ENCODE measurements around the gene CRIP3.

Gene CRIP3

GRCh38 chr6:43277306-43277642, 31.4 kb downstream of the CRIP3 start:
- in situ Hi-C loops (cut with MboI; ENCODE audit: low pct_unique_long_range_greater_than_20kb, low sequenced_read_pairs), result no loop called here

GRCh38 chr6:43276577-43277305, 31.9 kb downstream of the CRIP3 start:
- in situ Hi-C loops (cut with MboI; ENCODE audit: low pct_unique_long_range_greater_than_20kb, low sequenced_read_pairs), result no loop called here
- DNase-seq, result no peak

More at GRCh38 chr6:43277306-43277642, 31.4 kb downstream of the CRIP3 start:
- no peak for DNase-seq

- no peak for DNase-seq
- in situ Hi-C loops (cut with MboI; ENCODE audit: low pct_unique_long_range_greater_than_20kb, low sequenced_read_pairs), result no loop called here
These were observed 32.6 kb downstream of the CRIP3 start for GRCh38 chr6:43275801-43276576.

GRCh38 chr6:43274916-43275597, 33.6 kb downstream of the CRIP3 start:
- in situ Hi-C loops (cut with MboI; ENCODE audit: low pct_unique_long_range_greater_than_20kb, low sequenced_read_pairs), result no loop called here
- no peak for DNase-seq

GRCh38 chr6:43274127-43274915, 34.3 kb downstream of the CRIP3 start:
- in situ Hi-C loops (cut with MboI; ENCODE audit: low pct_unique_long_range_greater_than_20kb, low sequenced_read_pairs), result no loop called here
- no peak for DNase-seq

GRCh38 chr6:43273707-43274106, 34.9 kb downstream of the CRIP3 start:
- in situ Hi-C loops (cut with MboI; ENCODE audit: low pct_unique_long_range_greater_than_20kb, low sequenced_read_pairs), result no loop called here
- DNase-seq, result no peak

GRCh38 chr6:43271944-43272343, 36.7 kb downstream of the CRIP3 start:
- in situ Hi-C loops (cut with MboI; ENCODE audit: low pct_unique_long_range_greater_than_20kb, low sequenced_read_pairs), result no loop called here
- no peak for DNase-seq

GRCh38 chr6:43271103-43271815, 37.4 kb downstream of the CRIP3 start:
- in situ Hi-C loops (cut with MboI; ENCODE audit: low pct_unique_long_range_greater_than_20kb, low sequenced_read_pairs), result no loop called here
- DNase-seq, result no peak

GRCh38 chr6:43269273-43270007, 39.2 kb downstream of the CRIP3 start:
- DNase-seq, result peak; percentile 31
- in situ Hi-C loops (cut with MboI; ENCODE audit: low pct_unique_long_range_greater_than_20kb, low sequenced_read_pairs), result no loop called here

- in situ Hi-C loops (cut with MboI; ENCODE audit: low pct_unique_long_range_greater_than_20kb, low sequenced_read_pairs), result no loop called here
- DNase-seq, result no peak
These were observed 39.8 kb downstream of the CRIP3 start for GRCh38 chr6:43268782-43269272.

GRCh38 chr6:43268355-43268700, 40.3 kb downstream of the CRIP3 start:
- in situ Hi-C loops (cut with MboI; ENCODE audit: low pct_unique_long_range_greater_than_20kb, low sequenced_read_pairs), result no loop called here

GRCh38 chr6:43267619-43268354, 40.8 kb downstream of the CRIP3 start:
- DNase-seq, result no peak
- in situ Hi-C loops (cut with MboI; ENCODE audit: low pct_unique_long_range_greater_than_20kb, low sequenced_read_pairs), result no loop called here

More at GRCh38 chr6:43268355-43268700, 40.3 kb downstream of the CRIP3 start:
- DNase-seq, result no peak

GRCh38 chr6:43265564-43265963, 43.1 kb downstream of the CRIP3 start:
- in situ Hi-C loops (cut with MboI; ENCODE audit: low pct_unique_long_range_greater_than_20kb, low sequenced_read_pairs), result no loop called here
- no peak for DNase-seq

GRCh38 chr6:43264599-43265145, 44.0 kb downstream of the CRIP3 start:
- no peak for DNase-seq
- in situ Hi-C loops (cut with MboI; ENCODE audit: low pct_unique_long_range_greater_than_20kb, low sequenced_read_pairs), result no loop called here

- in situ Hi-C loops (cut with MboI; ENCODE audit: low pct_unique_long_range_greater_than_20kb, low sequenced_read_pairs), result no loop called here
These were observed 45.1 kb downstream of the CRIP3 start for GRCh38 chr6:43263314-43264178.

GRCh38 chr6:43262780-43263313, 45.8 kb downstream of the CRIP3 start:
- in situ Hi-C loops (cut with MboI; ENCODE audit: low pct_unique_long_range_greater_than_20kb, low sequenced_read_pairs), result no loop called here
- no peak for DNase-seq

More at GRCh38 chr6:43263314-43264178, 45.1 kb downstream of the CRIP3 start:
- DNase-seq, result peak; percentile 73
